Tibial nerve (tissue), 4 donors: Measurements from ENCODE around the gene BNC2.

Experiments
- EP300 ChIP-seq, 2 donors: sonication (generic); formaldehyde crosslinking; IDR thresholded peaks; one replicate each; pipeline ENCODE4 v1.6.1; 2017; ENCODE audit warnings: antibody characterized with exemption in 2 of 2, mild to moderate bottlenecking in 1 of 2
- POLR2A ChIP-seq, 2 donors: fragments of 450-650 bp; IDR thresholded peaks; one replicate each; pipeline ENCODE4 v1.6.1; 2017; ENCODE audit warnings: antibody characterized with exemption in 2 of 2, mild to moderate bottlenecking in 2 of 2, moderate library complexity in 2 of 2
- TF ChIP-seq, protein P1 (sequence below), 5 experiments: fragments of 200-600 bp in 3 of 5; fragments of 450-650 bp in 2 of 5; sonication (generic) in 3 of 5; IDR thresholded peaks; one replicate each; pipeline ENCODE4 v1.5.1; 2016 to 2019; ENCODE audit warnings: antibody characterized with exemption in 5 of 5, mild to moderate bottlenecking in 3 of 5, moderate library complexity in 2 of 5

DNA sequence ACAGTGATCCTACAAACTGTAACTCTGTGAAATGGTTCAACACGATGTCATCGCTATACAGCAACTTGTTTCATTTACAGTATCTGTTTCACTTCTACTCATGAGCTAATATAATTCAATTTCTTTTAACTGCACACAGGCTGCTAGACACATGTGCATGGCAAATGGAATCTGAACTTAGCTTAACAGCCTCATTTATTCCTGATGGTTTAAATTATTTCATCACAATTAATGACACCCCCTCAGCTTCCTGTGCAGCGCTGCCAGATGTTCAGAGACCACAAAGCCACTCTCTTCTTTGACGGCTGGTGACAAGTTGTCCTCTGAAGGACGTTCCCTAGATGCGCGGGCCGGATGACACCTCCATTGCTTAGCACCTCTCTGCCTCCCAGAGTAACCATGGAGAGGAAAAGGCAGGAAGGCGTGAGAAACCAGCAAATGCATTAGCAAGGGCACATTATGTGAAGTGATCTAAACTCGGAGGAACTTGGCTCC is 191.1 kb downstream of the BNC2 start:
- TF ChIP-seq POLR2A (IDR thresholded peaks at IDR 0.05) (no peak), EP300 (IDR thresholded peaks at IDR 0.05) (no peak)
- TF ChIP-seq, protein P1, sequence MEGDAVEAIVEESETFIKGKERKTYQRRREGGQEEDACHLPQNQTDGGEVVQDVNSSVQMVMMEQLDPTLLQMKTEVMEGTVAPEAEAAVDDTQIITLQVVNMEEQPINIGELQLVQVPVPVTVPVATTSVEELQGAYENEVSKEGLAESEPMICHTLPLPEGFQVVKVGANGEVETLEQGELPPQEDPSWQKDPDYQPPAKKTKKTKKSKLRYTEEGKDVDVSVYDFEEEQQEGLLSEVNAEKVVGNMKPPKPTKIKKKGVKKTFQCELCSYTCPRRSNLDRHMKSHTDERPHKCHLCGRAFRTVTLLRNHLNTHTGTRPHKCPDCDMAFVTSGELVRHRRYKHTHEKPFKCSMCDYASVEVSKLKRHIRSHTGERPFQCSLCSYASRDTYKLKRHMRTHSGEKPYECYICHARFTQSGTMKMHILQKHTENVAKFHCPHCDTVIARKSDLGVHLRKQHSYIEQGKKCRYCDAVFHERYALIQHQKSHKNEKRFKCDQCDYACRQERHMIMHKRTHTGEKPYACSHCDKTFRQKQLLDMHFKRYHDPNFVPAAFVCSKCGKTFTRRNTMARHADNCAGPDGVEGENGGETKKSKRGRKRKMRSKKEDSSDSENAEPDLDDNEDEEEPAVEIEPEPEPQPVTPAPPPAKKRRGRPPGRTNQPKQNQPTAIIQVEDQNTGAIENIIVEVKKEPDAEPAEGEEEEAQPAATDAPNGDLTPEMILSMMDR (IDR thresholded peaks at IDR 0.05): no peak
